ENCODE results near the gene GFOD1.
A peak's percentile ranks its signal among the peaks of the same experiment; 100 is the strongest.
"Not testable (repeated sequence)": the region's sequence is repeated elsewhere in the genome, so short reads cannot be mapped to it uniquely, and the experiment has no call there.

The GFOD1 gene

GRCh38 chr6:13349811-13350506 lies 137.4 kb downstream of the GFOD1 start:
- DNase-seq, result no peak

- DNase-seq, result no peak
Measured at GRCh38 chr6:13348334-13349113, 138.9 kb downstream of the GFOD1 start.

- DNase-seq, result no peak
Measured at GRCh38 chr6:13346245-13346644, 141.2 kb downstream of the GFOD1 start.

GRCh38 chr6:13342414-13343019 lies 144.9 kb downstream of the GFOD1 start:
- no peak for DNase-seq

- no peak for DNase-seq
Measured at GRCh38 chr6:13339863-13340630, 147.4 kb downstream of the GFOD1 start.

- no peak for DNase-seq
Measured at GRCh38 chr6:13338038-13338437, 149.4 kb downstream of the GFOD1 start.

GRCh38 chr6:13336553-13336952 lies 150.8 kb downstream of the GFOD1 start:
- peak; percentile 78 for DNase-seq

- no peak for DNase-seq
Measured at GRCh38 chr6:13334953-13335352, 152.4 kb downstream of the GFOD1 start.

GRCh38 chr6:13332349-13332706 lies 155.1 kb downstream of the GFOD1 start:
- no peak for DNase-seq

GRCh38 chr6:13331516-13332348 lies 155.7 kb downstream of the GFOD1 start:
- DNase-seq, result no peak

- DNase-seq, result no peak
Measured at GRCh38 chr6:13328875-13329183, 158.6 kb downstream of the GFOD1 start.

GRCh38 chr6:13328076-13328874 lies 159.1 kb downstream of the GFOD1 start, which contains the start of gene TBC1D7:
Gene TBC1D7 (minus strand): TSS chr6:13328537. CDS start chr6:13326898, 1,639 bp downstream.
- DNase-seq, result peak; percentile 92

GRCh38 chr6:13327691-13328075 lies 159.7 kb downstream of the GFOD1 start:
- DNase-seq, result no peak

GRCh38 chr6:13326031-13326586 lies 161.3 kb downstream of the GFOD1 start:
- not testable (repeated sequence) for DNase-seq

- no peak for DNase-seq
Measured at GRCh38 chr6:13319891-13320564, 167.4 kb downstream of the GFOD1 start.

GRCh38 chr6:13318821-13319220 lies 168.6 kb downstream of the GFOD1 start:
- no peak for DNase-seq

- no peak for DNase-seq
Measured at GRCh38 chr6:13315896-13316295, 171.5 kb downstream of the GFOD1 start.

- no peak for DNase-seq
Measured at GRCh38 chr6:13314806-13315205, 172.6 kb downstream of the GFOD1 start.

- DNase-seq, result no peak
Measured at GRCh38 chr6:13311155-13311554, 176.2 kb downstream of the GFOD1 start.

GRCh38 chr6:13308332-13308731 lies 179.1 kb downstream of the GFOD1 start:
- no peak for DNase-seq
